IMR-90 (cell line): ENCODE data around the gene BCKDK. TPM values are rescaled to one million over a fixed set of nuclear protein-coding genes. Genes with fewer than 3 reads are reported as not detected.
A peak's percentile ranks its signal among the peaks of the same experiment; 100 is the strongest.

Experiments used
- ATAC-seq: fragments of 200-7000 bp; cut with Tn5 transposase; 2 replicates; pipeline ENCODE4 v1.9.1; 2020; ENCODE audit warnings: low read depth, mild to moderate bottlenecking, moderate library complexity
- BruUV-seq: library from RNA; stranded (reverse); fragments of 400-500 nt; replicated peaks from 2 replicates; lab custom pipeline; 2021; lab: Mats Ljungman, UMichigan
- CTCF ChIA-PET: fragments of 300-600 bp; formaldehyde crosslinking; extraction: SDS; loops from one replicate; lab custom pipeline; 2021; ENCODE audit warnings: antibody characterized with exemption; lab: Yijun Ruan, JAX
- POLR2A ChIA-PET: fragments of 300-600 bp; sonication (Branson Sonifier 250); formaldehyde crosslinking; loops from one replicate; lab custom pipeline; 2022; ENCODE audit warnings: antibody characterized with exemption; ENCODE audit not compliant: unreplicated experiment; lab: Charles Lee
- DNase-seq: peaks from one replicate; pipeline ENCODE4 v3.0.0; 2013
- H2AFZ ChIP-seq: replicated peaks from 2 replicates; pipeline ENCODE3; 2013; ENCODE audit warnings: low read length, mild to moderate bottlenecking; ENCODE audit not compliant: poor library complexity
- H2AK5ac ChIP-seq: 2 replicates; pipeline ENCODE4 v1.6.1; 2013; ENCODE audit warnings: low read depth, low read length, inconsistent platforms
- H2AK9ac ChIP-seq: replicated peaks from 2 replicates; pipeline ENCODE3; 2013; ENCODE audit warnings: mild to moderate bottlenecking, low read depth, low read length, moderate library complexity; ENCODE audit not compliant: poor library complexity
- H2BK120ac ChIP-seq: 2 replicates; pipeline ENCODE4 v1.6.1; 2013; ENCODE audit warnings: low read depth, low read length, inconsistent platforms
- H2BK15ac ChIP-seq: 3 replicates; pipeline ENCODE4 v1.6.1; 2013; ENCODE audit warnings: low read depth, low read length, inconsistent platforms
- H2BK20ac ChIP-seq: 2 replicates; pipeline ENCODE4 v1.6.1; 2013; ENCODE audit warnings: low read depth, mild to moderate bottlenecking, inconsistent platforms, low read length, moderate library complexity
- H2BK5ac ChIP-seq: 2 replicates; pipeline ENCODE4 v1.6.1; 2013; ENCODE audit warnings: mild to moderate bottlenecking, low read depth, low read length, inconsistent platforms; ENCODE audit not compliant: poor library complexity, severe bottlenecking
- H3K14ac ChIP-seq: replicated peaks from 2 replicates; pipeline ENCODE4 v1.6.1; 2013; ENCODE audit warnings: low read depth, low read length, inconsistent platforms
- H3K18ac ChIP-seq: 2 replicates; pipeline ENCODE4 v1.6.1; 2013; ENCODE audit warnings: low read depth, low read length, control low read depth
- H3K23ac ChIP-seq: 2 replicates; pipeline ENCODE4 v1.6.1; 2013; ENCODE audit warnings: low read depth, low read length, inconsistent platforms
- H3K27ac ChIP-seq: 2 replicates; pipeline ENCODE4 v1.5.1; 2013; ENCODE audit warnings: mild to moderate bottlenecking, control low read depth, low read length; ENCODE audit not compliant: insufficient read depth
- H3K27me3 ChIP-seq: 2 replicates; pipeline ENCODE4 v1.6.1; 2013; ENCODE audit warnings: low read length; ENCODE audit not compliant: control insufficient read depth, insufficient read depth
- H3K36me3 ChIP-seq: 2 replicates; pipeline ENCODE4 v1.6.1; 2013; ENCODE audit warnings: low read length, mixed read lengths; ENCODE audit not compliant: control insufficient read depth, insufficient read depth
- H3K4ac ChIP-seq: 2 replicates; pipeline ENCODE4 v1.6.1; 2013; ENCODE audit warnings: low read depth, low read length, inconsistent platforms
- H3K4me1 ChIP-seq: 2 replicates; pipeline ENCODE4 v1.6.1; 2013; ENCODE audit warnings: low read length, mixed read lengths; ENCODE audit not compliant: control insufficient read depth, insufficient read depth
- H3K4me2 ChIP-seq: 2 replicates; pipeline ENCODE4 v1.6.1; 2013; ENCODE audit warnings: low read depth, mild to moderate bottlenecking, control low read depth, low read length, moderate library complexity
- H3K4me3 ChIP-seq: 2 replicates; pipeline ENCODE4 v1.5.1; 2013; ENCODE audit warnings: low read depth, mild to moderate bottlenecking, control low read depth, low read length, moderate library complexity; ENCODE audit not compliant: insufficient read depth
- H3K56ac ChIP-seq: 2 replicates; pipeline ENCODE4 v1.6.1; 2013; ENCODE audit warnings: low read length, inconsistent platforms; ENCODE audit not compliant: insufficient read depth; ENCODE audit errors: extremely low read depth
- H3K79me1 ChIP-seq, 2 experiments: 2 replicates each; pipeline ENCODE4 v1.6.1; 2013; ENCODE audit warnings: low read length in 2 of 2, inconsistent platforms in 1 of 2, low read depth in 1 of 2
- H3K9ac ChIP-seq: 2 replicates; pipeline ENCODE4 v1.6.1; 2013; ENCODE audit warnings: low read depth, low read length, control low read depth
- H3K9me1 ChIP-seq: 2 replicates; pipeline ENCODE4 v1.6.1; 2013; ENCODE audit warnings: low read length, inconsistent platforms; ENCODE audit not compliant: insufficient read depth
- H3K9me3 ChIP-seq: 2 replicates; pipeline ENCODE4 v1.6.1; 2013; ENCODE audit warnings: low read length; ENCODE audit not compliant: control insufficient read depth, insufficient read depth
- H4K20me1 ChIP-seq: 2 replicates; pipeline ENCODE4 v1.6.1; 2013; ENCODE audit warnings: low read length, inconsistent platforms; ENCODE audit not compliant: insufficient read depth
- H4K5ac ChIP-seq: 2 replicates; pipeline ENCODE4 v1.6.1; 2013; ENCODE audit warnings: mild to moderate bottlenecking, low read depth, low read length, control low read depth
- H4K8ac ChIP-seq, 2 experiments: 2 replicates each; pipeline ENCODE4 v1.6.1; 2013; ENCODE audit warnings: low read depth in 2 of 2, low read length in 2 of 2, control low read depth in 1 of 2, inconsistent platforms in 1 of 2
- H4K91ac ChIP-seq: 2 replicates; pipeline ENCODE4 v1.6.1; 2013; ENCODE audit warnings: low read depth, low read length, inconsistent platforms; ENCODE audit not compliant: insufficient read depth
- ELK1 ChIP-seq: fragments of 150-350 bp; IDR thresholded peaks from 2 replicates; pipeline ENCODE4 v1.6.1; 2016; ENCODE audit warnings: low read depth, mild to moderate bottlenecking, low read length, moderate library complexity, borderline replicate concordance
- USF2 ChIP-seq: fragments of 150-350 bp; IDR thresholded peaks from 2 replicates; pipeline ENCODE4 v1.6.1; 2017; ENCODE audit warnings: mild to moderate bottlenecking, antibody characterized with exemption, low read length, low read depth
- WGBS, 2 experiments: methylation state at CpG; one replicate each; pipeline versions ENCODE4 v1.1.5 to v1.1.7; 2013; ENCODE audit warnings: missing lambda C conversion rate in 2 of 2; ENCODE audit not compliant: insufficient read length in 1 of 2; ENCODE audit errors: extremely low coverage in 2 of 2; 5-methylcytosine and 5-hydroxymethylcytosine counted together
- dilution Hi-C: fragments of 300-500 bp; cut with HindIII; formaldehyde crosslinking; loops from one replicate; pipeline ENCODE4 v1.14.3; 2018; ENCODE audit warnings: low sequenced_read_pairs; ENCODE audit not compliant: unreplicated experiment
- in situ Hi-C: fragments of 300-500 bp; cut with MboI; formaldehyde crosslinking; loops from 3 replicates; pipeline ENCODE4 v1.14.3; 2019; ENCODE audit warnings: low sequenced_read_pairs, inconsistent platforms, mixed read lengths
- intact Hi-C: fragments of 100-400 bp; cut with micrococcal nuclease; formaldehyde crosslinking; loops from 2 replicates; pipeline ENCODE4 v1.10.0; 2022
- polyA plus RNA-seq, 3 experiments: library from polyadenylated mRNA; depleted of rRNA; stranded (reverse); fragments of >200 nt; gene quantifications; 2 replicates each; pipeline ENCODE4 v1.2.3, GENCODE V29; 2012; ENCODE audit warnings: low replicate concordance in 1 of 3
- total RNA-seq: library from RNA; depleted of rRNA; stranded (reverse); fragments of >200 nt; gene quantifications from 2 replicates; pipeline ENCODE4 v1.2.3, GENCODE V29; 2012

The BCKDK gene
- total and polyA plus RNA-seq, 2 of the 4 experiments (the other 2 are of a cell fraction) = 26.0 to 79.3 TPM

GRCh38 chr16:31084584-31085302 is 23.4 kb upstream of the BCKDK start:
- no peak overlapping the region for H3K4me2 ChIP-seq

More at GRCh38 chr16:31084584-31085302, 23.4 kb upstream of the BCKDK start:
- Histone ChIP-seq H2AK9ac (no peak overlapping the region), H3K9me3 (no peaks in the 10 kb centered on the region), H3K4me3 (no peak overlapping the region), H3K56ac (no peak overlapping the region), H4K20me1 (peaks cover 21% of the 10 kb centered on the region), H3K27ac (no peak overlapping the region), H3K14ac (no peak overlapping the region), H4K5ac (no peak overlapping the region), H2AFZ (no peak overlapping the region), H3K27me3 (no peaks in the 10 kb centered on the region), H3K9ac (no peak overlapping the region), H3K18ac (no peak overlapping the region), H3K4ac (no peak overlapping the region), H3K23ac (no peak overlapping the region), H3K4me1 (no peaks in the 10 kb centered on the region), H4K91ac (no peak overlapping the region), H3K9me1 (peaks cover 3% of the 10 kb centered on the region; the same call in 1 of the 2 replicates), H4K8ac (no peak overlapping the region), H3K79me1 (peaks cover 9 to 48% of the 10 kb centered on the region in 2 experiments), H2BK15ac (no peak overlapping the region), H2AK5ac (no peak overlapping the region), H2BK120ac (no peak overlapping the region), H2BK20ac (no peak overlapping the region), H2BK5ac (no peak overlapping the region), H3K36me3 (peaks cover 66% of the 10 kb centered on the region)
- ATAC-seq (peak; percentile 31), DNase-seq (no peak)
- POLR2A ChIA-PET = interaction anchor here (0.6 kb wide), 1 partner anchor 90 kb away, joined by 4 read pairs; no protein-coding TSS in a partner anchor
- no TSS peak for BruUV-seq
- dilution Hi-C loops (no loop called here), intact Hi-C loops (no loop called here), in situ Hi-C loops (loop anchor here (10.0 kb wide), 1 partner anchor 100 kb away; the partner anchor contains the start of gene HSD3B7)
- TF ChIP-seq USF2 (no peak), ELK1 (no peak)
- WGBS, 2 experiments = 92% methylated on average over 5 of the region's 16 CpGs; no CpG with 5 or more reads in 1 of the 2 experiments
- CTCF ChIA-PET = interaction anchor here (0.6 kb wide), 1 partner anchor 57 kb away, joined by 3 read pairs; no protein-coding TSS in a partner anchor
